Measurements from ENCODE around the gene CHAC2. TPM values are rescaled to one million over a fixed set of nuclear protein-coding genes. Genes with fewer than 3 reads are reported as not detected.
"Not testable (repeated sequence)": the region's sequence is repeated elsewhere in the genome, so short reads cannot be mapped to it uniquely, and the experiment has no call there.

The CHAC2 gene
- 1 to 10 TPM; 4.7 to 7.2 (median 5.4) TPM for total RNA-seq (2021; fragmentation: NEBNext Ultra II Directional; extraction: Animal tissue kit (Norgen Biotek cat#: 25700))
- long read RNA-seq, transcript CHAC2-201 (3 exons, 1,321 nt) = major isoform, 5 of 8 reads
- long read RNA-seq, partial matches to known transcripts = 1 of 8 reads
- long read RNA-seq, other reads (novel, unspliced or antisense) = 2 of 8 reads

GRCh38 chr2:53767405-53768241 is at the start of gene CHAC2:
Gene CHAC2 (plus strand): TSS chr2:53767804. CDS start chr2:53767887, 83 bp downstream.
- Mint-ChIP-seq H3K27ac (peak within 1 kb of the TSS; percentile 83), H3K4me3 (peak within 1 kb of the TSS; percentile 89), H3K27me3 (ENCODE audit: insufficient read depth) (no peaks in the 10 kb centered on the region; the same call in none of the 2 replicates), H3K36me3 (ENCODE audit: low read depth) (peaks cover 3% of the 10 kb centered on the region; the same call in 1 of the 2 replicates), H3K9me3 (no peaks in the 10 kb centered on the region), H3K4me1 (ENCODE audit: low read depth) (peaks cover 29% of the 10 kb centered on the region)
- DNase-seq = peak; percentile 74
- TF ChIP-seq CTCF (IDR thresholded peaks at IDR 0.05) = peak; percentile 79

GRCh38 chr2:53720944-53721343 is 46.7 kb upstream of the CHAC2 start:
- not testable (repeated sequence) for H3K9me3 Mint-ChIP-seq; DNase-seq; H3K4me3 Mint-ChIP-seq; H3K27ac Mint-ChIP-seq; H3K27me3 Mint-ChIP-seq (ENCODE audit: insufficient read depth)
- Mint-ChIP-seq H3K4me1 (ENCODE audit: low read depth) (peaks cover 31% of the 10 kb centered on the region), H3K36me3 (ENCODE audit: low read depth) (peaks cover 20% of the 10 kb centered on the region)

GRCh38 chr2:53724536-53724935 is 43.1 kb upstream of the CHAC2 start:
- Mint-ChIP-seq H3K4me1 (ENCODE audit: low read depth) (peaks cover 16% of the 10 kb centered on the region), H3K27me3 (ENCODE audit: insufficient read depth) (no peaks in the 10 kb centered on the region), H3K9me3 (no peaks in the 10 kb centered on the region), H3K4me3 (no peak overlapping the region), H3K36me3 (ENCODE audit: low read depth) (peaks cover 12% of the 10 kb centered on the region), H3K27ac (no peak overlapping the region)
- no peak for TF ChIP-seq CTCF (IDR thresholded peaks at IDR 0.05)
- DNase-seq = peak; percentile 59

GRCh38 chr2:53725662-53726061 is 41.9 kb upstream of the CHAC2 start:
- Mint-ChIP-seq H3K4me3 (no peak overlapping the region), H3K36me3 (ENCODE audit: low read depth) (peaks cover 21% of the 10 kb centered on the region), H3K27ac (no peak overlapping the region), H3K4me1 (ENCODE audit: low read depth) (peaks cover 16% of the 10 kb centered on the region), H3K27me3 (ENCODE audit: insufficient read depth) (no peaks in the 10 kb centered on the region), H3K9me3 (no peaks in the 10 kb centered on the region)
- TF ChIP-seq CTCF (IDR thresholded peaks at IDR 0.05) = no peak
- no peak for DNase-seq

- no peak for DNase-seq
- TF ChIP-seq CTCF (IDR thresholded peaks at IDR 0.05) = no peak
- peaks cover 16% of the 10 kb centered on the region for H3K4me1 Mint-ChIP-seq (ENCODE audit: low read depth)
- H3K9me3 Mint-ChIP-seq = no peaks in the 10 kb centered on the region
- no peak overlapping the region for H3K4me3 Mint-ChIP-seq
- H3K27ac Mint-ChIP-seq = no peak overlapping the region
- no peaks in the 10 kb centered on the region for H3K27me3 Mint-ChIP-seq (ENCODE audit: insufficient read depth)
- H3K36me3 Mint-ChIP-seq (ENCODE audit: low read depth) = peaks cover 23% of the 10 kb centered on the region
Measured at GRCh38 chr2:53727921-53728320, 39.7 kb upstream of the CHAC2 start.

GRCh38 chr2:53729143-53729762 is 38.4 kb upstream of the CHAC2 start:
- Mint-ChIP-seq H3K27ac (no peak overlapping the region), H3K4me1 (ENCODE audit: low read depth) (peaks cover 13% of the 10 kb centered on the region), H3K4me3 (no peak overlapping the region), H3K27me3 (ENCODE audit: insufficient read depth) (no peaks in the 10 kb centered on the region), H3K9me3 (peaks cover under 1% of the 10 kb centered on the region), H3K36me3 (ENCODE audit: low read depth) (peaks cover 36% of the 10 kb centered on the region)
- TF ChIP-seq CTCF (IDR thresholded peaks at IDR 0.05) = no peak
- DNase-seq = no peak
